NB4 (cell line): Measurements from ENCODE around the gene KRTAP10-5.

ENCODE experiments used
- DNase-seq: peaks from one replicate; pipeline ENCODE4 v3.0.0; 2010; ENCODE audit warnings: low read depth
- H3K4me3 ChIP-seq: one replicate; pipeline ENCODE4 v1.5.1; 2011; ENCODE audit warnings: mild to moderate bottlenecking, low read depth, low read length, moderate library complexity
- MYC ChIP-seq: IDR thresholded peaks from 2 replicates; pipeline ENCODE4 v1.6.1; 2011; ENCODE audit warnings: low read depth, low read length
- POLR2A ChIP-seq: IDR thresholded peaks from 2 replicates; pipeline ENCODE4 v1.6.1; 2011; ENCODE audit warnings: mild to moderate bottlenecking; ENCODE audit not compliant: insufficient read length; ENCODE audit errors: extremely low read depth
- TF ChIP-seq, protein P1 (sequence below): IDR thresholded peaks from one replicate; pipeline ENCODE4 v1.5.1; 2012; ENCODE audit warnings: low read depth, low read length
- TF ChIP-seq, protein P2 (sequence below): IDR thresholded peaks from 2 replicates; pipeline ENCODE4 v1.6.1; 2011; ENCODE audit warnings: low read depth, low read length

The KRTAP10-5 gene

DNA sequence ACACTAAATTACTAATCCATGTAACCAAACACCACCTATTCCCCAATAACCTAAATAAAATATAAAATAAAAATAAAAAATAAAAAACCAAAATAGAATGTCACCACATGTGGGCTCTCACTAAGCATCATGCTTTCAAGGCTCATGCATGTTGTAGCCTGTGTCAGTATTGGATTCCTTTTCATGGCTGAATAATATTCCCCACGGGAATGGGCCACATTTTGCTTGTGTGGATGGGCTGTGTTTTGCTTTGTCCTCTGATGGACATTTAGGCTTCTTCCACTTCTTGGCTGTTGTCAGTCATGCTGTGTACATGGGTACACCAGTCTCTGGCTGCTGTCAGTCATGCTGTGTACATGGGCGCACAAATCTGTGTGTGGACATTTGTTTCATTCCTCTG is 8.7 kb upstream of the KRTAP10-5 start:
- DNase-seq = no peak
- TF ChIP-seq POLR2A = no peak
- TF ChIP-seq, protein P1, sequence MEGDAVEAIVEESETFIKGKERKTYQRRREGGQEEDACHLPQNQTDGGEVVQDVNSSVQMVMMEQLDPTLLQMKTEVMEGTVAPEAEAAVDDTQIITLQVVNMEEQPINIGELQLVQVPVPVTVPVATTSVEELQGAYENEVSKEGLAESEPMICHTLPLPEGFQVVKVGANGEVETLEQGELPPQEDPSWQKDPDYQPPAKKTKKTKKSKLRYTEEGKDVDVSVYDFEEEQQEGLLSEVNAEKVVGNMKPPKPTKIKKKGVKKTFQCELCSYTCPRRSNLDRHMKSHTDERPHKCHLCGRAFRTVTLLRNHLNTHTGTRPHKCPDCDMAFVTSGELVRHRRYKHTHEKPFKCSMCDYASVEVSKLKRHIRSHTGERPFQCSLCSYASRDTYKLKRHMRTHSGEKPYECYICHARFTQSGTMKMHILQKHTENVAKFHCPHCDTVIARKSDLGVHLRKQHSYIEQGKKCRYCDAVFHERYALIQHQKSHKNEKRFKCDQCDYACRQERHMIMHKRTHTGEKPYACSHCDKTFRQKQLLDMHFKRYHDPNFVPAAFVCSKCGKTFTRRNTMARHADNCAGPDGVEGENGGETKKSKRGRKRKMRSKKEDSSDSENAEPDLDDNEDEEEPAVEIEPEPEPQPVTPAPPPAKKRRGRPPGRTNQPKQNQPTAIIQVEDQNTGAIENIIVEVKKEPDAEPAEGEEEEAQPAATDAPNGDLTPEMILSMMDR = no peak
- TF ChIP-seq MYC = no peak
- TF ChIP-seq, protein P2, sequence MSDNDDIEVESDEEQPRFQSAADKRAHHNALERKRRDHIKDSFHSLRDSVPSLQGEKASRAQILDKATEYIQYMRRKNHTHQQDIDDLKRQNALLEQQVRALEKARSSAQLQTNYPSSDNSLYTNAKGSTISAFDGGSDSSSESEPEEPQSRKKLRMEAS = no peak
- no peak overlapping the region for H3K4me3 ChIP-seq

DNA sequence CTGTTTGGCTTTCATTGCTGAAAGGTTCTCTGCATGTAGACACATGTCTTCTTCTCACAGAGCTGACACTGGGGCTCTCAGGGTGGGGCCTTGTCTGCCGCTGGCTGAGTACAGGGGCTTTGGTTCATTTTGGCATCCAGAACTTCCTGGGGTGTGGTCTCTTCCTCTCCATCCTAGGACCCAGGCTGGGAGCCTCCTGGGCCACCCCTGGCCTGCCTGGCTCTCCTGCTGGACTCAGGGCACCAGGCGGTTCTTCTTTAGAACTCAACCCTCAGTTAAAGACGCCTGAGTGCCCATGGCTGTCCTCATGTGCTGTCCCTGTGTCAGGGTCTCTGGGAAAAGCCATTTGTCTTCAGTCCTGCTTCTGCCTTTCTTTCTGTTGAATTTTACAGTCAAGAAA is 5.5 kb upstream of the KRTAP10-5 start:
- H3K4me3 ChIP-seq = no peak overlapping the region
- no peak for DNase-seq
- TF ChIP-seq POLR2A = no peak
- no peak for TF ChIP-seq MYC
- TF ChIP-seq, protein P2 = no peak
- TF ChIP-seq, protein P1 = no peak

DNA sequence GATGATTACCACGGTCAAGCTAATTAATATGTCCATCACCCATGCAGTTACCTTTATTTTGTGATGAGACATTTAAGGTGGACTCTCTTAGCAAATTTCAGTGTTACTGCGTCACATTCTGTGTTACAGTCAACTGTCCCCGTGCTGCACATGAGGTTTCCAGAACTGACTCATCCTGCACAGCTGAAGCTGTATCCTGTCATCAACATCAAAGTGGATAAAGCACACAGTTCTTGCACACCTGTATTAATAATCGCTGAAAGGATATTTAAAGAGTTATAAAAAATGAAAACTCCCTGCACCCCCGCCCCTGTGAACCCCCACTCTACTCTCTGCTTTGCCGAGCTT is 3.4 kb upstream of the KRTAP10-5 start:
- TF ChIP-seq, protein P2 = no peak
- DNase-seq = no peak
- no peak overlapping the region for H3K4me3 ChIP-seq

DNA sequence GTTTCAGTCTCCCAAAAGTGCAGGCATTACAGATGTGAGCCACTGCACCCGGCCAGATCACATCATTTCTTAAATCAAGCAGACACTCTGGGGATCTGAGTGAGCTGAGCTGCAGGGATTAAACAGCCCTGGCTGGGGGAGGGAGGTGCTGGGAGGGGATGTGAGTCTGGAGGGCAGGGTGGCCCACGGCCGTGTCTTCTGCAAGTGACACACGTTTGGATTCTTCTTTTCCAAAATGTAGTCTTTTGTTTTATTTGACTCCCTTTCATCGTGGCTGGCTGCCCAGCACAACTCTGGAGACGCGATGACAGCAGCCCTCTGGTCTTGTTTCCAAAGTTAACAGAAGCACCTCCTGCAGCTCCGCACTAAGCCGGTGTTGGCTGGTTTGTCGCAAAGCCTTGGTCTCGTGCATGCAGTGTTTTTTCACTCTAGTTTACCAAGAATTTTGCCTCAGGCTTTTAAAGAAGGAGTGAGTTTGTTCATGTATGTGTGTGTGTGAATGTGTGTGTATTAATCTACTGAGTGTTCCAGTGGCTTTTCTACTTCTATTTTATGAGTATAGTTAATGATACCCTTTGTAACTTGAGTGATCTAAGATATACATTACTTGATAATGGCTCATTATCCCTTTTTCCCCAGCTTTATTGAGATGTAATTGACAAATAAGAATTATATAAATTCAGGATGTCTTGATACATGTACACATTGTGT is 2.8 kb upstream of the KRTAP10-5 start:
- TF ChIP-seq POLR2A (no peak), MYC (no peak)
- TF ChIP-seq, protein P1 = no peak
- TF ChIP-seq, protein P2 = no peak
- no peak for DNase-seq

DNA sequence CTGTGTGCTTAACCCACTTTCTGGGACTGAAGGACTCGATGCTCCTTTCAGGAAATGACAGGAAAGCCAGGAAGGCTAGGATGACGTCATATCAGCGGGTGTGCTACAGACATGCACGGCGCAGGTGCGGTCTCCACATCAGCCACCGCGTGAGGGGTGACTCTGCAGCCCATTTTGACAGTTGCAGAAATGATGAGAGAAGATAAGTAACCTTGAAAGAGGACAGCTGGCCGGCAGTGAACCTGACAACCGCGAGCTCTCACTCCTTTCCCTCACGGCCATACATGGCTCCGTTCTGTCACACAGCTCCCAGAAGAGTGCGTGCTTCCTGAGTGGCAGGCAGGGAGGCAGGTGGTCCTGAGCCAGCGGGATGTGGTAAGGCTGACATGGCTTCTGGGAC is 1.7 kb upstream of the KRTAP10-5 start:
- no peak overlapping the region for H3K4me3 ChIP-seq
- TF ChIP-seq MYC (no peak), POLR2A (no peak)
- TF ChIP-seq, protein P2 = no peak
- TF ChIP-seq, protein P1 = no peak
- DNase-seq = no peak

More for the DNA sequence above, 2.8 kb upstream of the KRTAP10-5 start:
- no peak overlapping the region for H3K4me3 ChIP-seq

DNA sequence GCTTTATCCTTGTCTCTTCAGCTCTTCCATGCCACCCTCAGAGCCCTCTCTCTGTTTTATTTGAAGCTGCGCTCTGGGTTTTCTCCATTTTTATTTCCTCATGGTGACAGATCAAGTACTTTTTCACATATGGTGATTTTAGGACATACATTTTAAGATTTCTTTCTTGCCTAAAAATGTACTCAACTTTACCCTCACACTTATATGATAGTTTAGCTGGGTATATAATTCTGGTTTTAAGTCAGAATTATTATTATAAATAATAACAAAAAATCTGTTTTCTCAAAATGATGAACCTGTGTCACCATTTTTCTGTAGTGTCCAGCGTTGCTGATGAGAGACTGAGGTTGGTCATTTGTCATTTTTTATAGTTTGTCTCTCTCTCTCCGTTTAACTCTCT is 754 bp upstream of the KRTAP10-5 start:
- TF ChIP-seq, protein P2 = no peak
- TF ChIP-seq MYC (no peak), POLR2A (no peak)
- TF ChIP-seq, protein P1 = no peak
- DNase-seq = no peak
- no peak overlapping the region for H3K4me3 ChIP-seq
